CD14-positive monocyte (primary cell): ENCODE results near the gene KRTAP12-2. TPM values are rescaled to one million over a fixed set of nuclear protein-coding genes. Genes with fewer than 3 reads are reported as not detected.

Source experiments
- DNase-seq, 3 donors: peaks; one replicate each; pipeline ENCODE4 v3.0.0-alpha.2; 2011 to 2022
- H2AFZ ChIP-seq: 2 replicates; pipeline ENCODE4 v1.6.0; 2012; ENCODE audit warnings: mild to moderate bottlenecking, low read depth, low read length, inconsistent platforms; ENCODE audit not compliant: insufficient read depth, poor library complexity, severe bottlenecking
- H3K27ac ChIP-seq, 2 donors: 1 replicate in 1 of 2; 2 replicates in 1 of 2; pipeline ENCODE4 v1.5.1; 2012 to 2013; ENCODE audit warnings: low read length in 2 of 2, control low read depth in 1 of 2, inconsistent platforms in 1 of 2, low read depth in 1 of 2, mild to moderate bottlenecking in 1 of 2
- H3K27me3 ChIP-seq, 2 donors: one replicate each; pipeline versions ENCODE4 v1.6.0 to v1.6.1; 2011 to 2013; ENCODE audit warnings: low read length in 2 of 2; ENCODE audit not compliant: control insufficient read depth in 2 of 2, insufficient read depth in 2 of 2
- H3K36me3 ChIP-seq, 2 donors: replicated peaks in 1 of 2; 1 replicate in 1 of 2; 2 replicates in 1 of 2; pipeline versions ENCODE4 v1.5.1 to v1.6.1; 2012 to 2013; ENCODE audit warnings: low read length in 2 of 2, control low read depth in 1 of 2, inconsistent platforms in 1 of 2, mild to moderate bottlenecking in 1 of 2; ENCODE audit not compliant: insufficient read depth in 2 of 2, control insufficient read depth in 1 of 2
- H3K4me1 ChIP-seq, 2 donors: 1 replicate in 1 of 2; 2 replicates in 1 of 2; pipeline versions ENCODE4 v1.5.1 to v1.6.1; 2012 to 2013; ENCODE audit warnings: low read length in 2 of 2, control low read depth in 1 of 2, inconsistent platforms in 1 of 2, mild to moderate bottlenecking in 1 of 2, moderate library complexity in 1 of 2; ENCODE audit not compliant: insufficient read depth in 2 of 2, control insufficient read depth in 1 of 2
- H3K4me2 ChIP-seq: replicated peaks from 2 replicates; pipeline ENCODE3; 2012; ENCODE audit warnings: low read length, moderate library complexity, mild to moderate bottlenecking; ENCODE audit not compliant: poor library complexity, severe bottlenecking; ENCODE audit errors: extremely low read depth
- H3K4me3 ChIP-seq, 3 experiments: fragments of 200-600 bp in 1 of 3; sonication (generic) in 1 of 3; replicated peaks in 1 of 3; 1 replicate in 2 of 3; 2 replicates in 1 of 3; pipeline ENCODE4 v1.5.1; 2011 to 2013; ENCODE audit warnings: low read length in 3 of 3, mild to moderate bottlenecking in 3 of 3, control low read depth in 2 of 3, low read depth in 2 of 3, inconsistent platforms in 1 of 3, moderate library complexity in 1 of 3
- H3K79me2 ChIP-seq: 2 replicates; pipeline ENCODE4 v1.6.0; 2012; ENCODE audit warnings: mild to moderate bottlenecking, control low read depth, inconsistent platforms, low read length, moderate library complexity; ENCODE audit not compliant: insufficient read depth
- H3K9ac ChIP-seq: 2 replicates; pipeline ENCODE4 v1.6.0; 2017; ENCODE audit warnings: low read length, mild to moderate bottlenecking; ENCODE audit not compliant: insufficient read depth, poor library complexity, severe bottlenecking
- H3K9me3 ChIP-seq, 2 donors: replicated peaks in 1 of 2; 1 replicate in 1 of 2; 2 replicates in 1 of 2; pipeline versions ENCODE4 v1.5.1 to v1.6.1; 2012 to 2013; ENCODE audit warnings: low read length in 2 of 2, control low read depth in 1 of 2; ENCODE audit not compliant: control insufficient read depth in 1 of 2, insufficient read depth in 1 of 2
- H4K20me1 ChIP-seq: 2 replicates; pipeline ENCODE4 v1.6.0; 2012; ENCODE audit warnings: mild to moderate bottlenecking, low read length, control low read depth, moderate library complexity; ENCODE audit not compliant: insufficient read depth
- H3K27ac Mint-ChIP-seq, 7 donors: one replicate each; pipeline ENCODE4 v1.8.0; 2020; ENCODE audit warnings: mild to moderate bottlenecking in 7 of 7, mixed read lengths in 7 of 7, moderate library complexity in 6 of 7, inconsistent platforms in 2 of 7
- H3K27me3 Mint-ChIP-seq, 3 donors: one replicate each; pipeline ENCODE4 v1.8.0; 2021 to 2022; ENCODE audit warnings: low read depth in 3 of 3, mild to moderate bottlenecking in 3 of 3, mixed read lengths in 3 of 3, moderate library complexity in 3 of 3, inconsistent platforms in 1 of 3
- H3K36me3 Mint-ChIP-seq, 2 donors: one replicate each; pipeline ENCODE4 v1.8.0; 2020; ENCODE audit warnings: mixed read lengths in 2 of 2, inconsistent platforms in 1 of 2, mild to moderate bottlenecking in 1 of 2
- H3K4me1 Mint-ChIP-seq: one replicate; pipeline ENCODE4 v1.8.0; 2020; ENCODE audit warnings: mild to moderate bottlenecking, mixed read lengths
- H3K4me3 Mint-ChIP-seq, 2 donors: one replicate each; pipeline ENCODE4 v1.8.0; 2020; ENCODE audit warnings: mild to moderate bottlenecking in 2 of 2, mixed read lengths in 2 of 2, moderate library complexity in 1 of 2
- H3K9me3 Mint-ChIP-seq, 7 donors: one replicate each; pipeline ENCODE4 v1.8.0; 2020 to 2022; ENCODE audit warnings: mixed read lengths in 7 of 7, mild to moderate bottlenecking in 6 of 7, moderate library complexity in 6 of 7, inconsistent platforms in 2 of 7
- WGBS: methylation state at CpG from one replicate; pipeline ENCODE4 v1.1.5; 2013; ENCODE audit warnings: missing lambda C conversion rate; ENCODE audit not compliant: insufficient coverage; 5-methylcytosine and 5-hydroxymethylcytosine counted together
- intact Hi-C, 2 donors: fragments of 100-400 bp; cut with micrococcal nuclease; formaldehyde crosslinking; loops; one replicate each; pipeline versions ENCODE4 v1.15.0 to v1.15.1; 2023
- polyA plus RNA-seq, 3 donors: library from polyadenylated mRNA; depleted of rRNA in 1 of 3; unstranded in 2 of 3; stranded (reverse) in 1 of 3; fragments of 300-500 nt in 2 of 3; fragments of >200 nt in 1 of 3; fragmentation: Illumina TruSeq in 2 of 3; gene quantifications; 1 replicate in 2 of 3; 2 replicates in 1 of 3; pipeline ENCODE4 v1.2.3, GENCODE V29; 2012 to 2021
- TF ChIP-seq, protein P1 (sequence below): fragments of 200-600 bp; IDR thresholded peaks from one replicate; pipeline ENCODE4 v1.8.0; 2022; ENCODE audit warnings: antibody characterized with exemption, mild to moderate bottlenecking

Gene KRTAP12-2
- polyA plus RNA-seq, 3 donors: not detected

DNA sequence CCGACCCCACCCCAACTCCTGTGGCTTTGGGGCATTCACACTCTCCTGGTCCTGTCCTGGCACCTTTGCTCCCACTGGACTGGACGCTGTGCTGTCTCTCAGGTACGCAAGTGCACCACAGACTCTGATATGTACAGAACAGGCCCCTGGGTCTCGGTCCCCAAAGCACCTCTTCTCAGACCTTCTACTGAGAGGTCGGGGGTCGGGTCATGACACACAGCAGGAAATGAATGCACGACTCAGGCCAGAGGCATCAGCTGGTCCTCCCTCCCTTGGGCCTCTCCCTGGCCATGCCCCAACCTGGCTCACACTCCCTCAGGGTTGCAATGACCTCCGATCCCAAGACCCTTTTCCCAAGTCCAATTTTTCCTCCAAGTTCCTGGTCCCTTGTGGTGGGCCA is 28.5 kb upstream of the KRTAP12-2 start:
- no peaks in the 10 kb centered on the region for H3K4me1 ChIP-seq
- TF ChIP-seq, protein P1, sequence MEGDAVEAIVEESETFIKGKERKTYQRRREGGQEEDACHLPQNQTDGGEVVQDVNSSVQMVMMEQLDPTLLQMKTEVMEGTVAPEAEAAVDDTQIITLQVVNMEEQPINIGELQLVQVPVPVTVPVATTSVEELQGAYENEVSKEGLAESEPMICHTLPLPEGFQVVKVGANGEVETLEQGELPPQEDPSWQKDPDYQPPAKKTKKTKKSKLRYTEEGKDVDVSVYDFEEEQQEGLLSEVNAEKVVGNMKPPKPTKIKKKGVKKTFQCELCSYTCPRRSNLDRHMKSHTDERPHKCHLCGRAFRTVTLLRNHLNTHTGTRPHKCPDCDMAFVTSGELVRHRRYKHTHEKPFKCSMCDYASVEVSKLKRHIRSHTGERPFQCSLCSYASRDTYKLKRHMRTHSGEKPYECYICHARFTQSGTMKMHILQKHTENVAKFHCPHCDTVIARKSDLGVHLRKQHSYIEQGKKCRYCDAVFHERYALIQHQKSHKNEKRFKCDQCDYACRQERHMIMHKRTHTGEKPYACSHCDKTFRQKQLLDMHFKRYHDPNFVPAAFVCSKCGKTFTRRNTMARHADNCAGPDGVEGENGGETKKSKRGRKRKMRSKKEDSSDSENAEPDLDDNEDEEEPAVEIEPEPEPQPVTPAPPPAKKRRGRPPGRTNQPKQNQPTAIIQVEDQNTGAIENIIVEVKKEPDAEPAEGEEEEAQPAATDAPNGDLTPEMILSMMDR: no peak
- Mint-ChIP-seq H3K4me3 (no peak overlapping the region), H3K27ac (no peak overlapping the region), H3K9me3 (peaks cover 6 to 23% (median 16%) of the 10 kb centered on the region in 7 donors), H3K27me3 (peaks cover 38 to 70% (median 51%) of the 10 kb centered on the region in 3 donors), H3K36me3 (no peaks in the 10 kb centered on the region), H3K4me1 (no peaks in the 10 kb centered on the region)
- H3K36me3 ChIP-seq: no peaks in the 10 kb centered on the region
- no peaks in the 10 kb centered on the region for H3K79me2 ChIP-seq
- H3K9ac ChIP-seq: no peak overlapping the region
- H3K4me2 ChIP-seq: no peak overlapping the region
- H3K27ac ChIP-seq: no peak overlapping the region
- intact Hi-C loops: no loop called here
- WGBS: 82% methylated on average over 6 of the region's 8 CpGs
- DNase-seq: no peak
- H3K9me3 ChIP-seq: peaks cover 0 to 15% of the 10 kb centered on the region in 2 donors
- H3K4me3 ChIP-seq: no peak overlapping the region
- no peak overlapping the region for H2AFZ ChIP-seq
- H3K27me3 ChIP-seq: peaks cover 0 to 38% of the 10 kb centered on the region in 2 donors
- no peaks in the 10 kb centered on the region for H4K20me1 ChIP-seq

DNA sequence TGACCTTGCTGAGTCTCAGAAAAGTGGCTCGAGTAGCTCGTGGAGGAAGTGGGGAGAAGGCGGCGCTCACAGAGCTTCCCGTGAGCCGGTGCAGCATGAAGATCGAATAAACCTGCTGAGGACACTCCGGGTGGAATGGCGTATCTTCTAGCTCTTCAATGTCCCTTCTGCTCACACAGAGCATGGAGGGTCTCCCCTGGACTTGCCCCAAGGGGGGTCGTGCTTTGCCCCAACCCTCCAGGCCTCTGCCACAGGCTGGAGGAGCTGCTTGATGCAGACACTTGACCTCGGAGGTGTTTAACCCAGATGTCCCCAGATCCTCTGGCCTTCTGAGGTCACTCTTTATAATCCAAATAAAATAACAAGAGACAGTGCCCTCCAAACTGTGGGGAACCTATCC is 28.0 kb upstream of the KRTAP12-2 start:
- no peaks in the 10 kb centered on the region for H3K36me3 Mint-ChIP-seq
- H3K36me3 ChIP-seq: no peaks in the 10 kb centered on the region
- H3K4me3 ChIP-seq: no peak overlapping the region
- H3K9me3 Mint-ChIP-seq: peaks cover 6 to 23% (median 16%) of the 10 kb centered on the region in 7 donors
- H2AFZ ChIP-seq: no peak overlapping the region
- 68% methylated on average over 11 of the region's 11 CpGs for WGBS
- H3K9me3 ChIP-seq: peaks cover 0 to 15% of the 10 kb centered on the region in 2 donors
- H3K27ac Mint-ChIP-seq: no peak overlapping the region
- DNase-seq: no peak
- no peaks in the 10 kb centered on the region for H3K4me1 ChIP-seq
- H3K27me3 ChIP-seq: peaks cover 0 to 34% of the 10 kb centered on the region in 2 donors
- no peaks in the 10 kb centered on the region for H3K4me1 Mint-ChIP-seq
- H4K20me1 ChIP-seq: no peaks in the 10 kb centered on the region
- TF ChIP-seq, protein P1: no peak
- intact Hi-C loops: no loop called here
- no peak overlapping the region for H3K4me2 ChIP-seq
- no peaks in the 10 kb centered on the region for H3K79me2 ChIP-seq
- H3K27me3 Mint-ChIP-seq: peaks cover 39 to 69% (median 49%) of the 10 kb centered on the region in 3 donors
- no peak overlapping the region for H3K4me3 Mint-ChIP-seq
- H3K27ac ChIP-seq: no peak overlapping the region
- no peak overlapping the region for H3K9ac ChIP-seq
